GM21576 (cell line): ENCODE measurements around the gene RASD1.
A peak's percentile ranks its signal among the peaks of the same experiment; 100 is the strongest.

ENCODE experiments used
- ATAC-seq: cut with Tn5 transposase; IDR thresholded peaks from one replicate; pipeline ENCODE4 v1.9.1; 2021; ENCODE audit warnings: mild to moderate bottlenecking, moderate library complexity; ENCODE audit not compliant: unreplicated experiment

The RASD1 gene

DNA sequence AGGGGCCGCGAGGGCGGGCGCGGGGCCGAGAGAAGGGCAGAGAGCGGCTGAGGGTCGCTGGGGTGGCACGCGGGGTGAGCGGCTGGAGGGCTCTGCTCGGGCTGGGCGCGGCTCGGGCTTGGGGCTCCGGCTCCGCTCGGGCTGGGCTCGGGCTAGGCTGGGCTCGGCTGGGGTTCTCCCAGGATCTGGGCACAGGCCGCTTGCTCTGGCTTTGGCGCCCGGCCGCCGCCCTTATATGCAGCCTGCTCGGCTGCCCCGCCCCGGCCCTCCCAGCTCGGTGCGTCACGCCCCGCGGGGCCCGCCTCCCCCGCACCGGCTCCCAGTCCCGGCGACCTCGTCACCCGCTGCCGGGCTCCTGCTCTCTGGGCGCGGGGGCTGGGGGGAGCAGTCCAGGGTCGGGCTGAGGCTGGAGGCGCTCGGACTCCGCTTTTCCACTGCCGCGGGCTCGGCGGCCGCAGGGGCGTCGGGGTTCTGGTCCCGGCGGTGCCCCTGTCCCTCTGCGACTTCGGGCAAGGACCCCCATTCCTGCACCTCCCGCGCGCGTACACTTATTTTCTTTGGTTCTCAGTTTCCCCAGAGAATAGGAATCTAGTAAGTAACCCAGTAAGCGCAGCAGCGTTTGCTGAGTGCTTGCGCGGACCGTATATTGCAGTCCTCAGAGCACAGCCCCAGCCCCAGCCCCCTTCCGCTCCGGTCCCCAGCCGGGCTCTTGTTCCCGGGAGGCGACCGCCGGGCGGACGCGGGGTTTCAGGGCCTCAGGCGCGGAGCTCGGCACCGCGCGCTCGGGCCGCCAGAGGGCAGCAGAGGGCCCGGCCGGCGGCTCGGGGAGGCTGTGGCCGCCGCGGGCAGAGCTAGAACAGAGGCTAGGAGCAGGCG, at the start of gene RASD1:
RASD1 (minus strand) TSS at position 207 of the 876 bp plus-strand sequence. CDS start 214 bp downstream, outside the sequence.
- peak; percentile 56 for ATAC-seq

- no peak for ATAC-seq
Measured at GRCh38 chr17:17545984-17546383, 49.8 kb upstream of the RASD1 start.

GRCh38 chr17:17545031-17545820, 49.0 kb upstream of the RASD1 start:
- no peak for ATAC-seq

DNA sequence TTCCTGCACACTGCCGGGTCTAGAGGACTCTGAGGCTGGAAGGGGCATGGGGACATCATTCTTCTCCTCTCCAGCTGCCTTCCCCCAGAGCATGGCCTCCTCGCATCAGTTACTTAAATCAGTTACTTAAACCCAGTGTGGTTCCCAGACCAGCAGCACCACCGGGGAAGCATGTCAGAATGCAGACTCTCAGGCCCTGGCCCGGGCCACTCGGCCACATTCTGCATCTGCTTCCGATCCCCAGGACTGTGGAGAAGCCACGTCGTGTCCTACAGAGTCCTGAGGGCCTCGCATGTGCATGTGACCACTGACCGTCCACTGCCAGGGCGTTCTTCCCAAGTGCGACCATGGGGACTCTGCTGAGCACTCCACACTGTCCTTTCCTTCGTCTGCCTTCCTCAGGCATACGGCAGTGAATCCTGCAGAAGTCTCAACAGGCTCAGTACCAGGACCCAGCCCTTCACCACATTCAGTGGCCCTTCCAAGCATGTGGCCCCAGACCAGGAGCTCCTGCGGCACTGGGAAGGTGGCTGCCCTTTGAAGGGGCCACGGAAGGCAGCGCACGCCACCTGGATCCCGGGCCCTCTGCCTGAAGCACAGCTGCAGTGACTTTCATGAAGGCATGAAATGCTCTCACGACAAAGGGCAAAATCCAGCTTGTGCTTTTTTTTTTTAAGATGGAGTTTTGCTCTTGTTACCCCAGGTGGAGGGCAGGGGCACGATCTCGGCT, 46.9 kb upstream of the RASD1 start:
- ATAC-seq: no peak

DNA sequence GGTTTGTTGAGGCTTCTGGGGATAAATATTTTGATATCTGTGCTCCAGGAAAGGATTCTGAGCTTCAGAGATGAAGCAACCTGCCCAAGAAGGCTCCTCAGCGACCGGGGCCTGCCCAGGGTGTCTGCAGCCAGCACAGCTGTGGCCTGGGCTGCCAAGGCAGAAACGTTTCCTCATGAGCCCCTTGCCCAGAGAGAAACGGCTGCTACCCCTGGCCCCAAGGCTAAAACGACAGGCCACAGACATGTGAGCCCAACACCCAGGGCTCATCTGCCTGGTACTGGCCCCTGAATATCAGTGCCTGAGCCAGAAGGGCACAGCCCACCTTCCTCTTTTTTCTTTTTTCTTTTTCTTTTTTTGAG, 45.4 kb upstream of the RASD1 start:
- ATAC-seq: no peak

GRCh38 chr17:17540935-17541639, 44.9 kb upstream of the RASD1 start:
- ATAC-seq: no peak

DNA sequence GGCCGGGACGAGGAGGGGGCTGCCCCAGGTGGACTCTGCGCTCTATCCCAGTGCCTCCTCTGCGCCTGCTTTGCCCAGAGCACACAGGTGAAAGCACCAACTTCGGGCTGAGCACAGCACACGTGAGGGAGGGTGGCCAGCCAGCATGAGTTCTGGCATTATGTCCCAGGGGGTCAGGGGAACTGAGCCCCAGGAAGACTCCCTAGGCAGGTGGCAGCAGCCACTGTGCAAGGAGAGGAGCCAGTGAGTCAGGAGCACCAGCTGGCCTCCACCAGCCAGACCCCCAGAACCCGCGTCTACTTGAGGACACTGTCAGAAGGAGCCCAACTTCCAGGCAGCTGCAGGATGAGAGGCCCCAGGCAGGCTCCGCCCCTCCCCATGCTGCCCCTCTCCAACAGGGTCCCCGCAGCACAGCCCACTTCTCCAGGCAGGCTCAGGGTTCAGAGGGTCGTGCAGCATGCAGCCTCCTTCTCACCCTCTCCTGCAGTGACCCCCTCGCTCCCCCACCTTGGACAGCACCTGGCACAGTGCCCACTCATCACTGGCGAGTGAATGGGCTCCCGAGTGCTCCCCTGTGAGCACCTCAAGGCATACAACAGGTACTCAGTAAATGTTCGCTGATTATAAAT, 44.2 kb upstream of the RASD1 start:
- no peak for ATAC-seq

GRCh38 chr17:17539591-17539990, 43.4 kb upstream of the RASD1 start:
- ATAC-seq: no peak

DNA sequence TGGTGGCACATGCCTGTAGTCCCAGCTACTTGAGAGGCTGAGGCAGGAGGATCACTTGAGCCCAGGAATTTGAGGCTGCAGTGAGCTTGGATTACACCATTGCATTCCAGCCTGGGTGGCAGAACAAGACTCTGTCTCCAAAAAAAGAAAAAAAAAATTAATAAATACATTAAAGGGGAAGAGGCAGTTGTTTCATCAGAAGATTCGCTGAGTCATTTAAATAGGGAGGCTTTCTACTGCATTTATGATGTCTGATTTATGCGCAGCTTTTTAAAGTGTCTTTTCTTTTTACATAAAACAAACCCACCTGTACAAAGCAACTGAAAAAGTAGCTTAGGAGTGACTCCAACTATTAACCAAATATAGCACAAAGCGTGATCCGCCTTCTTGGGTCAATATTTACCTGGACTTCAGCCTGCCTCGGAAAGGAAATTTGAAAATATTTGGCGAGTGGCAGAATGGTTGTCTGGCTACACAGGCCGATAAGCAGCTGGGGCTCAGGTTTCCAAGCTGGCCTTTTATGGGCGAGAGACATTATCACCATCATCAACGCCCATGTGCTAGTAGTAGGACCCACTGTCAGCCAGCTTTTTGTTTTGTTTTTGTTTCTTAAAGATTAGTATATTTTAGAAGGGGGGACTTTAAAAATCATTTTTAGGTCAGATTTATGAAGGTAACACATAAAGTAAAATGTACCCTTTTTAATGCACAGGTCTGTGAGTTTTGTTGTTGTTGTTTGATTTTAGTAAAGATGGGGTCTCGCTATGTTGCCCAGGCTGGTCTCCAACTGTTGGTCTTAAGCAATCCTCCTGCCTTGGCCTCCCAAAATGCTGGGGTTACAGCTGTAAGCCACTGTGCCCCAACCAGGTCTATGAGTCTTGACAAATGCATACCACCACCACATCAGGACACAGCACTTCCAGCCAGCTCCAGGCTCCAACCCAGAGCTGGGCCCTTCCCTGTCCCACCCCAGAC, 42.5 kb upstream of the RASD1 start:
- ATAC-seq: no peak

DNA sequence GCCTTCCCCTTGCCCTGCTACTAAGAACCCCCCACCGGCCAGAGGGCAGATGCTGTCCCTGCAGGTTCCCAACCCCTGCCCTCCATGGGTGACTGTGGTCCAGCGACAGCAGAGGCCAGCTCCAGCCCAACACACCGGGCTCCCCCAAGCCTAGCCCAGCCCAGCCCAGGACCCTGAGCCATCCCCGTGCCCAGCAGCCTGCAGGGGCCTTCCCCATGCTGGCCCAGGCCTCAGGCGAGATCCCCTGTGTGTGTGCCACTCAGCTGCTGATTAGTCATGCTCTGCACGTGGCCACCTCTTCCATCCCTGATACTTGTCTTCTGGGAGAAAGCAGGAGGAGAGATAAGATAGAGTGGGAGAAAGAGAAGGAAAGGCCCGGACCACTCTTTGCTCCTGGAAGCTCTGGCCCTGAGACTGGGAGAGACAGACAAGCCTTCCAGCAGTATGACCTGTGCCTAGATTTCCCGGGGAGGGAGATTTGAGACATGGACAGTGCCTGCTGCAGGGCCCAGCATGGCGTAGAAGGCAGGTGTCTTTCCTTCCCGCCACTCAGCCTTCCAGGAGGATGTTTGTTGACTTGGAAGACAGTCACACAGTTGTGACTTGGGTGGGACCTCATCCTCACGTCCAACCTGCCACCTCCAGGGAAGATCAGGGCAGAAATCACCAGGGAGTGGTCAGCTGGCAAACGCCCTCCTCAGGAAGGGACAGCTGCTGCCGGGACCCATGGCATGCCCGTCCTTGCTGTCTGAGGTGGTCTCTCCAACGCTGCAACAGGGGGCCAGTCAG, 41.3 kb upstream of the RASD1 start:
- ATAC-seq: no peak

DNA sequence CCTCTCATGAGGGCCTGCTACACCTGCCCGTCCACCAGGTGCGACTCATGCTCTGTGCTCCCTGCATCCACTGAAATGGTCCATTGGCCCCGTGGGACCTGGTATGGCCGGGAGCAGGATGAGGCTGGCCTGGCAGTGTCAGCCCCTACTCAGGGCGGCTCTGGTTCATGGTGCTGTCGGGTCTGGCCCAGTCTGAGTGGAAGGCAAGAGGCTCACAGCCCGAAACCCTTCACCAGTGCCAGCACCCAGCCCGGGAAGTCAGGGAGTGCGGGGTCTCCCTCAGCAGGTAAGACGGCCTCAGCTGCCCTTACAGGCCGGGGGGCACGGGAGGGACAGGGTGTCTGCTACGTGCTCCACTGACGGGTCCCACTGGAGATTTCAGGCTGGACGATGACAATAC, 40.5 kb upstream of the RASD1 start:
- no peak for ATAC-seq

DNA sequence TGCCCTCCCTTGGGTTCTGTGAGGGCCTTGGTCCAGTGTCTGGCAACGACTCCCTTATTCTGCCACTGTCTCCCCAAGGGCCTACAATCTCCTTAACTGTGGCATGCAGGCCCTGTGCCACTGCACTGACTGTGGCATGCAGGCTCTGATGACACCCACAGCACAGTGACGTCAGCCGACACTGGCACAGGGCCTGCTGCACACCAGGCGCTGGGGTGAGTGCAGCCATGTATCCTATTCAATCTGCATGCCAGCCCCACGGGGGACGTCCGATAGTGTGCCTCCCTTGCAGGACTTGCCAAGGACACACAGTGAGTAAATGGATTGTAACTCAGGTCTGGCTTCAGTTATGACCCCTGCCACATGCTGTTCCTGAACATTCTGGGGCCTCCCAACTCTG, 39.8 kb upstream of the RASD1 start:
- no peak for ATAC-seq

GRCh38 chr17:17533901-17534441, 37.8 kb upstream of the RASD1 start:
- ATAC-seq: no peak

- ATAC-seq: no peak
Measured at GRCh38 chr17:17532991-17533390, 36.8 kb upstream of the RASD1 start.

GRCh38 chr17:17531156-17531555, 35.0 kb upstream of the RASD1 start:
- no peak for ATAC-seq

DNA sequence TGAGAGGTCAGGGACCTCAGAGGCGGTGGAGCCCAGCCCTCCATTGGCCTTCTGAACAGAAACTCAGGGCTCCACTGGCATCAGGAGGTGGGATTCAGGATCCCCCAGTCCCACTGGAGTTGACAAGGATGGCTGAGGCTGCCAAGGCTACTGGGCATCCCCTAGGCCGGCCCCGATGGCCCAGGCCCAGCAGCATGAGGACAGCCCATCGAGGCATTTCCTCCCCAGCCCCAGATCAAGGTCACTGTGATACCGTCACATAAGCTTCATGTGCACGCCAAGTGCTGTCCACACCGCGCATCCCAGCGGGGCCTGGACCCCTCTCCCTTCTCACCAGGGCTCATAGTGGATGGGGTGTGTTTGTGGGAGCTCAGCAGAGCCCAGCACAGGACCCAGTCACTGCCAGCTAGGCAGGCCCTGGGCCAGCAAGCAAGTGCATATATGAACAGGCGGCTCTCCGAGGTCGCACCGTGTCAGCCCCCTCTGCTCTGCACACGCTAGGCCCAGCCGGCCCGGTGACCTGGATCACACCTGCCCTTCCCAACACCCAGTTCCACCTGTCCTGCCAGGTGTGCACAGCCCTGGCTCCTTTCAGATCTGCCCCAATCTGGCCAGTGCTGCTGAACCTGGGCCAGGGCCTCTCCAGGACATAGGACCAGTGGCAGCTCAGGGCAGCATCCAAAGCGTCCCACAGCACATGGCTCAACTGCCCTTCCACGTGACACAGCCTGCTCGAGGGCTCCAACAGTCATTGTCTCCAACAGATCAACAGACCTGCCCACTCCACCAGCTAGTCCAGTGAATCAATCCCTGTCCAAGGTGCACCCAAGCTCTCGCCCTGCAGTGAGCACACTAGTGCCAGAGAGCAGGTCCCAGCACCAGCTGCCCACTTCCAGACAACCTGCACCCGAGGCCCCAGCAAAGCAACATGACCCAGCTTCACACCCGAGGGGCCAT, 32.8 kb upstream of the RASD1 start:
- ATAC-seq: no peak

GRCh38 chr17:17527956-17528500, 31.8 kb upstream of the RASD1 start:
- ATAC-seq: no peak
